ENCODE measurements around the gene JAM2. TPM values are rescaled to one million over a fixed set of nuclear protein-coding genes. Genes with fewer than 3 reads are reported as not detected.

JAM2 gene
- total RNA-seq, 1 donor from 2014 or later, result 18.8 TPM

DNA sequence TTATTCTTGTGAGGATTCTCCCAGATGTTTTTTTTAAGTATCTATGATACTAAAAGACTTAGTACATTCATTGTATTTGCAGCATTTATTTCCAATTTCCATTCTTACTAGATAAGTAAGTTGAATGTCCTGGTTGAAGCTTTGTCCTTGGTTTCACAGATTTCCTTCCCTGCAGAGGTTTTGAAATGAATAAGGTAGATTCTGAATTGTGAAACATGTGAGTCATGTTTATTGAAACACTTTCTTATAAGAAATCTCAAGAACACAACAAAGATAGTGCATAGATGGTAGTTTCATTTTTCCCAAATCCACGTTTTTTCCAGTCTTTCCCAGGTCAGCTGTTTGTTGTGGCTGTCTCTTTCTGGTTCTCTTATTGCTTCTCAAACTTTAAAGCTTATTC is 120.5 kb downstream of the JAM2 start:
- H3K4me1 ChIP-seq (ENCODE audit: control insufficient read depth in 3 of 3, insufficient read depth in 3 of 3, low read length in 3 of 3), result no peaks in the 10 kb centered on the region
- H3K27me3 ChIP-seq (ENCODE audit: control insufficient read depth in 3 of 3, insufficient read depth in 3 of 3, low read length in 3 of 3), result no peaks in the 10 kb centered on the region
- no peak overlapping the region for H3K27ac ChIP-seq (ENCODE audit: low read depth, low read length)
- peaks cover 24 to 48% (median 39%) of the 10 kb centered on the region in 3 donors for H3K36me3 ChIP-seq (ENCODE audit: control insufficient read depth in 3 of 3, insufficient read depth in 3 of 3, low read length in 3 of 3)
- H3K4me3 ChIP-seq (ENCODE audit: low read length in 3 of 3), result no peak overlapping the region
- H3K9me3 ChIP-seq (ENCODE audit: control insufficient read depth in 3 of 3, low read length in 3 of 3), result no peaks in the 10 kb centered on the region
- no peak overlapping the region for H3K9ac ChIP-seq (ENCODE audit: low read depth in 1 of 3, low read length in 3 of 3)

DNA sequence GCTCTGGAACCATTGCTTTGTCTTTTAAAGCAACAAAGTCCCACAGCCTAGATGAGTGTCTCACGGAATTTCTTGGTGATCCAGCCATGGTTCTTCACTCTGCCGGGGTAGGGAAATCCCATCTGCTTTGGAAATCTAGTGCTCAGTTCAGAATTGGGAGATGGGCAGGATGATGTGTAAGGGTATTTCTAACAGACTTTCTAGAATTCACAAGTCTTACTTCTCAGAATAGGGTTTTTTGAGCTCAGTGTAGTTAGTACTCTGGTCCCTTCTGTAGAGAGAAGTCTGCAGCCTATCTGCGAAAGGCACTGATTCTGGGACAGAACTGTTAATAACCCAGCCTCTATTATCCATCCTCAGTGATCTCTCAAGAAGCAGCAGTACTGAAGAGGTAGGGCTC is 121.0 kb downstream of the JAM2 start:
- Histone ChIP-seq H3K27me3 (ENCODE audit: control insufficient read depth in 3 of 3, insufficient read depth in 3 of 3, low read length in 3 of 3) (no peaks in the 10 kb centered on the region), H3K27ac (ENCODE audit: low read depth, low read length) (no peak overlapping the region), H3K4me3 (ENCODE audit: low read length in 3 of 3) (no peak overlapping the region), H3K36me3 (ENCODE audit: control insufficient read depth in 3 of 3, insufficient read depth in 3 of 3, low read length in 3 of 3) (peaks cover 24 to 51% (median 40%) of the 10 kb centered on the region in 3 donors), H3K9ac (ENCODE audit: low read depth in 1 of 3, low read length in 3 of 3) (no peak overlapping the region), H3K9me3 (ENCODE audit: control insufficient read depth in 3 of 3, low read length in 3 of 3) (no peaks in the 10 kb centered on the region), H3K4me1 (ENCODE audit: control insufficient read depth in 3 of 3, insufficient read depth in 3 of 3, low read length in 3 of 3) (no peaks in the 10 kb centered on the region)

DNA sequence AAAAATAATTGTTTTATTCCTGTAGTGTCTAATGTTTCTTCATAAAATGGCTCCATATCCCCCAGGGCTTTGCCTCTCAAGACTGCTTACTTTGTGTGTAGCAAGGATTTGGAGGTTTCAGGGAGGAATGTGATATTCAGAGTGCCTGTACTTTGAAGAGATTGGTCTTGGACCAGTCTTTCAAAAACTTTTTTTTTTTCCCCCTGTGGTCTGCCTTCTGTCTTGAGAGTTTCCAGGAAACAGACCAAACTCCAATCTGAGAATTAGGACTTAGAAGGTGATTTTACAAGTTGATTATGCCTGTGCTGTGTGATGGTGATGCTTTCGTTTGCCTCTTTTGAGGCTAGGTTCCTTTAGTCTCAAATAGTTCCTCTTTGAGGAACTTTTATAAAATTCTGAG is 121.6 kb downstream of the JAM2 start:
- Histone ChIP-seq H3K4me1 (ENCODE audit: control insufficient read depth in 3 of 3, insufficient read depth in 3 of 3, low read length in 3 of 3) (no peaks in the 10 kb centered on the region), H3K27ac (ENCODE audit: low read depth, low read length) (no peak overlapping the region), H3K27me3 (ENCODE audit: control insufficient read depth in 3 of 3, insufficient read depth in 3 of 3, low read length in 3 of 3) (no peaks in the 10 kb centered on the region), H3K4me3 (ENCODE audit: low read length in 3 of 3) (no peak overlapping the region), H3K9ac (ENCODE audit: low read depth in 1 of 3, low read length in 3 of 3) (no peak overlapping the region), H3K36me3 (ENCODE audit: control insufficient read depth in 3 of 3, insufficient read depth in 3 of 3, low read length in 3 of 3) (peaks cover 24 to 57% (median 45%) of the 10 kb centered on the region in 3 donors), H3K9me3 (ENCODE audit: control insufficient read depth in 3 of 3, low read length in 3 of 3) (no peaks in the 10 kb centered on the region)

DNA sequence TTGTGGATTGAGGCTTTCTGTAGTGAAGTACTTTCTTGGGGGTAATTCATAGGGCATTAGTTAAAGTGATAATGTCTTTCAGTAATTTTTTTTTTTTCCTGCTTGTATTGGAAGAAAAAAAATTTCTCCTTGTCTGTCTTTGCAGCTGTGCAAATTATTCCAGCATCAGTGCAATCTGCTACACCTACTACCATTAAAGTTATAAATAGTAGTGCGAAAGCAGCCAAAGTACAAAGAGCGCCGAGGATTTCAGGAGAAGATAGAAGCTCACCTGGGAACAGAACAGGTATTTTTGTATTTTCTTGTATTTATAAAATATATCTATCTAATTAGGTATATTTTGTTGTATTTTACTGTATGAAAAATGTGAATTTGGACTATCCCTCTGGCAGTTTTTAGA is 125.0 kb downstream of the JAM2 start:
- Histone ChIP-seq H3K27me3 (ENCODE audit: control insufficient read depth in 3 of 3, insufficient read depth in 3 of 3, low read length in 3 of 3) (no peaks in the 10 kb centered on the region), H3K36me3 (ENCODE audit: control insufficient read depth in 3 of 3, insufficient read depth in 3 of 3, low read length in 3 of 3) (peaks cover 16 to 58% (median 46%) of the 10 kb centered on the region in 3 donors), H3K27ac (ENCODE audit: low read depth, low read length) (no peak overlapping the region), H3K4me3 (ENCODE audit: low read length in 3 of 3) (no peak overlapping the region), H3K9me3 (ENCODE audit: control insufficient read depth in 3 of 3, low read length in 3 of 3) (no peaks in the 10 kb centered on the region), H3K9ac (ENCODE audit: low read depth in 1 of 3, low read length in 3 of 3) (no peak overlapping the region), H3K4me1 (ENCODE audit: control insufficient read depth in 3 of 3, insufficient read depth in 3 of 3, low read length in 3 of 3) (no peaks in the 10 kb centered on the region)

Other genes starting within 250 kb of the JAM2 start
- gene MRPL39, start 31.8 kb upstream of the JAM2 start, total RNA-seq, result 33.4 TPM
- gene ATP5PF, start 95.6 kb downstream of the JAM2 start, total RNA-seq, result 90.3 TPM
- 26.1 TPM for gene GABPA, start 95.7 kb downstream of the JAM2 start, total RNA-seq

Data from skeletal muscle tissue (tissue), 4 donors.